HEK293 (cell line): ENCODE results near the gene POLR2L.
A peak's percentile ranks its signal among the peaks of the same experiment; 100 is the strongest.

ENCODE experiments used
- CTCF ChIP-seq: fragments of 450-650 bp; formaldehyde crosslinking; IDR thresholded peaks from 2 replicates; pipeline ENCODE4 v1.5.1; 2016; ENCODE audit warnings: missing biosample characterization, missing genetic modification characterization
- EGR2 ChIP-seq: fragments of 450-650 bp; formaldehyde crosslinking; IDR thresholded peaks from 2 replicates; pipeline ENCODE4 v1.5.1; 2016; ENCODE audit warnings: low read depth, missing biosample characterization, missing genetic modification characterization
- ELK4 ChIP-seq: IDR thresholded peaks from 2 replicates; pipeline ENCODE4 v1.6.1; 2011; ENCODE audit warnings: mild to moderate bottlenecking, low read depth, low read length, borderline replicate concordance
- HIC1 ChIP-seq: fragments of 450-650 bp; formaldehyde crosslinking; IDR thresholded peaks from 2 replicates; pipeline ENCODE4 v1.5.1; 2016; ENCODE audit warnings: missing biosample characterization, missing genetic modification characterization
- HOXA7 ChIP-seq: sonication (generic); formaldehyde crosslinking; IDR thresholded peaks from 2 replicates; pipeline ENCODE4 v1.8.1; 2022; ENCODE audit warnings: missing genetic modification reagents, borderline replicate concordance
- KLF7 ChIP-seq: fragments of 450-650 bp; formaldehyde crosslinking; IDR thresholded peaks from 2 replicates; pipeline ENCODE4 v1.5.1; 2016; ENCODE audit warnings: missing biosample characterization, missing genetic modification characterization, borderline replicate concordance
- PATZ1 ChIP-seq: fragments of 450-650 bp; formaldehyde crosslinking; IDR thresholded peaks from 2 replicates; pipeline ENCODE4 v1.5.1; 2016; ENCODE audit warnings: missing biosample characterization, missing genetic modification characterization
- SETDB1 ChIP-seq: IDR thresholded peaks from one replicate; pipeline ENCODE4 v1.6.1; 2017; ENCODE audit warnings: mild to moderate bottlenecking, low read length, moderate library complexity, mixed read lengths; ENCODE audit not compliant: insufficient read length
- ZBTB20 ChIP-seq: fragments of 450-650 bp; formaldehyde crosslinking; IDR thresholded peaks from 2 replicates; pipeline ENCODE4 v1.5.1; 2016; ENCODE audit warnings: missing biosample characterization, missing genetic modification characterization
- ZBTB6 ChIP-seq: fragments of 450-650 bp; formaldehyde crosslinking; IDR thresholded peaks from 2 replicates; pipeline ENCODE4 v1.5.1; 2017; ENCODE audit warnings: missing biosample characterization, missing genetic modification characterization
- ZFP37 ChIP-seq: fragments of 450-650 bp; formaldehyde crosslinking; IDR thresholded peaks from 2 replicates; pipeline ENCODE4 v1.5.1; 2016; ENCODE audit warnings: missing biosample characterization, missing genetic modification characterization
- ZFP41 ChIP-seq: fragments of 450-650 bp; formaldehyde crosslinking; IDR thresholded peaks from 2 replicates; pipeline ENCODE4 v1.5.1; 2016; ENCODE audit warnings: missing biosample characterization, missing genetic modification characterization, borderline replicate concordance
- ZNF146 ChIP-seq: fragments of 450-650 bp; formaldehyde crosslinking; IDR thresholded peaks from 2 replicates; pipeline ENCODE4 v1.5.1; 2016; ENCODE audit warnings: missing biosample characterization, missing genetic modification characterization
- ZNF202 ChIP-seq: fragments of 450-650 bp; formaldehyde crosslinking; IDR thresholded peaks from 2 replicates; pipeline ENCODE4 v1.5.1; 2016; ENCODE audit warnings: missing biosample characterization, missing genetic modification characterization, borderline replicate concordance
- ZNF239 ChIP-seq: fragments of 450-650 bp; formaldehyde crosslinking; IDR thresholded peaks from 2 replicates; pipeline ENCODE4 v1.5.1; 2016; ENCODE audit warnings: missing biosample characterization, missing genetic modification characterization
- ZNF280D ChIP-seq: fragments of 450-650 bp; formaldehyde crosslinking; IDR thresholded peaks from 2 replicates; pipeline ENCODE4 v1.5.1; 2016; ENCODE audit warnings: missing biosample characterization, missing genetic modification characterization
- ZNF394 ChIP-seq: fragments of 450-650 bp; formaldehyde crosslinking; IDR thresholded peaks from 2 replicates; pipeline ENCODE4 v1.5.1; 2016; ENCODE audit warnings: missing biosample characterization, missing genetic modification characterization, mild to moderate bottlenecking, moderate library complexity, borderline replicate concordance
- ZNF677 ChIP-seq: fragments of 450-650 bp; IDR thresholded peaks from 2 replicates; pipeline ENCODE4 v1.5.0; 2018; ENCODE audit warnings: missing biosample characterization, mild to moderate bottlenecking, missing genetic modification characterization, moderate library complexity
- ZNF792 ChIP-seq: fragments of 450-650 bp; formaldehyde crosslinking; IDR thresholded peaks from 2 replicates; pipeline ENCODE4 v1.5.1; 2016; ENCODE audit warnings: missing biosample characterization, missing genetic modification characterization
- ZNF830 ChIP-seq: fragments of 450-650 bp; IDR thresholded peaks from 2 replicates; pipeline ENCODE4 v1.5.0; 2018; ENCODE audit warnings: missing biosample characterization, missing genetic modification characterization, low read depth, mild to moderate bottlenecking, moderate library complexity
- ZSCAN30 ChIP-seq: fragments of 450-650 bp; IDR thresholded peaks from 2 replicates; pipeline ENCODE4 v1.5.1; 2018; ENCODE audit warnings: missing biosample characterization, mild to moderate bottlenecking, missing genetic modification characterization, moderate library complexity
- ZXDB ChIP-seq: fragments of 450-650 bp; formaldehyde crosslinking; IDR thresholded peaks from 2 replicates; pipeline ENCODE4 v1.5.1; 2016; ENCODE audit warnings: missing biosample characterization, missing genetic modification characterization
- TF ChIP-seq, protein P1 (sequence below): fragments of 450-650 bp; formaldehyde crosslinking; IDR thresholded peaks from 2 replicates; pipeline ENCODE4 v1.5.1; 2017; ENCODE audit warnings: missing biosample characterization, missing genetic modification characterization
- TF ChIP-seq, protein P2 (sequence below): fragments of 450-650 bp; formaldehyde crosslinking; IDR thresholded peaks from 2 replicates; pipeline ENCODE4; 2016; ENCODE audit warnings: missing biosample characterization, missing genetic modification characterization

Gene POLR2L

DNA sequence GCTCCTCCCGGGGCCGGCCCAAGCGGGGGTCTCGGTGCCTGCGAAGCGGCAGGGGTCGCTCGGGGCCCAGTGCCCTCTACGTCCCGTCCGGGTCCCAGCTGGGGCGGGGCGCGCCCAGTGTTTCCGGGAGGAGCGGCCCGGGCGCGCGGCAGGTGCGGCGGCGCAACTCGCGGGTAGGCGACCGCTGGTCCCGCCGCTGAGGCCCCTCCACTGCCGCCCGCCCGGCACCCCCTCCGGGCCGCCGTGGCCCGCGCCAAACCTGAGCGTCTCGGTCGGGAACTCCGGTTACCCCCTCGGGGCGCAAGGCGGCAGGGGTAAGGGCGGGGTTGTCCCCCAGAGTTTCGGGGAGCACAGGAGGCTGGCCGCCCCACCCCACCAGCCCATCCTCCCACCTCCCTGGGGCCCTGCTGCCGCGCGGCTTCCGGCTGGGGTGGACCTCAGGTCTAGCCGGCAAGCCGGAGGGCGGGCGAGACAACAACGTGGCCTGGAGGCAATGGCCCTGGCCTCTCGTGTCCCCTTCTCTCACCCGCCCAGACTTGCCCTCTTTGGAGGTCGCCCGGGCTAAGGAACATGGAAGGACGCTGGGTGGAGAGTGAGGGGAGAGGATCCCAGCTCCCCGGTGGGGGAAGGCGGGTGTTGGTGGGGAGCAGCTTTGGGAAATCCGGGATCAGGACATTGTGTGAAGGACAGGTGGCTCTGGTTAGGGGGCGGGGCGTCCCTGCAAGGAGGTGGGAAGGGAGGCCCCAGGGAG is 15.0 kb downstream of the POLR2L start (continued):
- TF ChIP-seq ZNF239 (tag by site-specific recombination): no peak
- TF ChIP-seq ZNF146 (tag by site-specific recombination): no peak
- TF ChIP-seq ZNF677 (tag by site-specific recombination): no peak
- TF ChIP-seq ZNF830 (tag by site-specific recombination): no peak
- TF ChIP-seq KLF7 (tag by site-specific recombination): no peak
- no peak for TF ChIP-seq ZNF280D (tag by site-specific recombination)
- TF ChIP-seq, protein P1, sequence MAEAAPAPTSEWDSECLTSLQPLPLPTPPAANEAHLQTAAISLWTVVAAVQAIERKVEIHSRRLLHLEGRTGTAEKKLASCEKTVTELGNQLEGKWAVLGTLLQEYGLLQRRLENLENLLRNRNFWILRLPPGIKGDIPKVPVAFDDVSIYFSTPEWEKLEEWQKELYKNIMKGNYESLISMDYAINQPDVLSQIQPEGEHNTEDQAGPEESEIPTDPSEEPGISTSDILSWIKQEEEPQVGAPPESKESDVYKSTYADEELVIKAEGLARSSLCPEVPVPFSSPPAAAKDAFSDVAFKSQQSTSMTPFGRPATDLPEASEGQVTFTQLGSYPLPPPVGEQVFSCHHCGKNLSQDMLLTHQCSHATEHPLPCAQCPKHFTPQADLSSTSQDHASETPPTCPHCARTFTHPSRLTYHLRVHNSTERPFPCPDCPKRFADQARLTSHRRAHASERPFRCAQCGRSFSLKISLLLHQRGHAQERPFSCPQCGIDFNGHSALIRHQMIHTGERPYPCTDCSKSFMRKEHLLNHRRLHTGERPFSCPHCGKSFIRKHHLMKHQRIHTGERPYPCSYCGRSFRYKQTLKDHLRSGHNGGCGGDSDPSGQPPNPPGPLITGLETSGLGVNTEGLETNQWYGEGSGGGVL: peak; percentile 93
- no peak for TF ChIP-seq HOXA7 (CRISPR knock-in tag)
- TF ChIP-seq ZNF202: no peak
- peak; percentile 72 for TF ChIP-seq PATZ1 (tag by site-specific recombination)
- TF ChIP-seq ZFP41 (tag by site-specific recombination): no peak
- TF ChIP-seq ZBTB6 (tag by site-specific recombination): no peak
- no peak for TF ChIP-seq SETDB1
- no peak for TF ChIP-seq ZFP37 (tag by site-specific recombination)
- no peak for TF ChIP-seq ELK4
- TF ChIP-seq CTCF (tag by site-specific recombination): no peak
- TF ChIP-seq ZXDB: no peak
- TF ChIP-seq HIC1: no peak
- no peak for TF ChIP-seq EGR2
- peak; percentile 29; the same call in 1 of the 2 replicates for TF ChIP-seq ZNF394 (tag by site-specific recombination)
- TF ChIP-seq ZSCAN30 (tag by site-specific recombination): no peak
- no peak for TF ChIP-seq ZNF792 (tag by site-specific recombination)
- TF ChIP-seq, protein P2, sequence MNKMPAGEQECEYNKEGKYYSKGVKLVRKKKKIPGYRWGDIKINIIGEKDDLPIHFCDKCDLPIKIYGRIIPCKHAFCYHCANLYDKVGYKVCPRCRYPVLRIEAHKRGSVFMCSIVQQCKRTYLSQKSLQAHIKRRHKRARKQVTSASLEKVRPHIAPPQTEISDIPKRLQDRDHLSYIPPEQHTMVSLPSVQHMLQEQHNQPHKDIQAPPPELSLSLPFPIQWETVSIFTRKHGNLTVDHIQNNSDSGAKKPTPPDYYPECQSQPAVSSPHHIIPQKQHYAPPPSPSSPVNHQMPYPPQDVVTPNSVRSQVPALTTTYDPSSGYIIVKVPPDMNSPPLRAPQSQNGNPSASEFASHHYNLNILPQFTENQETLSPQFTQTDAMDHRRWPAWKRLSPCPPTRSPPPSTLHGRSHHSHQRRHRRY (tag by site-specific recombination): no peak
- TF ChIP-seq ZBTB20: peak; percentile 80
